NCI-H774 (cell line): ENCODE data around the gene PARD3.
A peak's percentile ranks its signal among the peaks of the same experiment; 100 is the strongest.

Source experiments
- DNase-seq: peaks from one replicate; lab custom pipeline; 2025; lab: John Stamatoyannopoulos, UW

The PARD3 gene

DNA sequence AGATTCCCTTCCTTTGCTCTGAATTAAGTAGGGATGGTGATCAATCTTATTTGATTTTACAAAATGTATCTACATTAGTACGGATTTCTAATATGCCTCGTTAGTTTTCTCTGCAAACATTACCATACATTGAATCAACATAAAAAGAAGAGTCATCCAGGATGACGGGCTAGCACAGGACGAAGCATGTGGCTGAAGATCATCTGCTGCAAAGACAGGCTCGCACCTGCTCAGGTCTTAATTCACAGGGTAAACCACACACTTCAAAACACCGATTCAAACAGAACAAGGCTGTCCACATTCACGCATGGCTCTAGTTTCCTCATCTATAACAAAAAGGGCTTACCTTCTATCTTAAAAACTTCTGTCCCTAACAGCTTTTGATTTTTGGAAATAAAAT, 323.0 kb downstream of the PARD3 start:
- DNase-seq: peak; percentile 40

DNA sequence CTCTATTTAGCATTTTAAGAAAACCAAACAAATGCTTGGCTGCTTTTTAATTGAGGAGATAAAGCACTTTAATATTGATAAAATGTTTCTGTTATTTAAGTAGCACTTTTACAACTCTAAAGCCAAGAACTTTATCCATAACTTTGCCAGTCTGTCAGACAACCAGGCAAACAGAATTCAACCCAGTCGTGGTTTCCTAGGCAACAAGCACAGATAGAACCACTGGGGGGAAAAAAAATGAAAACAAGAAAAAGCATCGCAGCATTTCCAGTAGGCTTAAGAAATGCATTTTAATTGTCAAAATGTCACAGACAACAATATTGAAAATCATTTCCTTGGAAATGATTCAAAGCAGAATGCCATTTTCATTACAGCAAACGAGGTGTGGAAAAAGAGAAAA, 323.4 kb downstream of the PARD3 start:
- no peak for DNase-seq

DNA sequence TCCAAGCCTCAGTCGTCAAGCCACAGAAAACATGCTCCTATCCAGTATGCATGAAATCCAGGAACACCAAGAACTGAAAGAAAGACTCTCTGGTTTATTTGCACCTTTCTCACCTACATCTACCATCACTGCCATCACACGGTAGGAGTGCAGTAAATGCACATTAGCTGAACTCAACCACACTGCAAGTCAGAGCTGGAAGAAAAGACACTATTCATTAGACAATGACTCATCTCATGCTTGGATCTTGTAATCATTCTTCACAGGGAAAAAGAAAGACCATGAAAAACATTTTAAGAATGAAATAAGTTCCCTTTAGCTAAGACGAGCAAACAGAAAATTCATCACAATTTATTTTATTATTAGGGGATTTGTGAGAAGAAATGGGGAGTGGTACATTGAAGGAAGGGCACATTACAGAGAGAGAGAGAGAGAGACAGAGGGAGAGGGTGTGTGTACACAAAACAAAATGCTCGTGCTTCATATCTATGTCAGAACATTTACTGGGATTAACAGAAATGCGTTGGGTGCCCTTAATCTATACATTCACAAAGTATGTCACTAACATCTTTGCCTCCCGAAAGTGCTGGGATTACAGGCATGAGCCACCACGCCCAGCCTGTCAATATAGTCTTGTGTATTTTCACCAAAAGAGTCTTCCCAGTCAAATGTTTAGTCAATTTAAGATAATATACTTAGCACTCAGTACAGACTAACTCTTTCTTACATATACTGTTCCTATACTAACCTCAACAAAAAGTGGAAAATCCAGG, 324.9 kb downstream of the PARD3 start:
- no peak for DNase-seq

DNA sequence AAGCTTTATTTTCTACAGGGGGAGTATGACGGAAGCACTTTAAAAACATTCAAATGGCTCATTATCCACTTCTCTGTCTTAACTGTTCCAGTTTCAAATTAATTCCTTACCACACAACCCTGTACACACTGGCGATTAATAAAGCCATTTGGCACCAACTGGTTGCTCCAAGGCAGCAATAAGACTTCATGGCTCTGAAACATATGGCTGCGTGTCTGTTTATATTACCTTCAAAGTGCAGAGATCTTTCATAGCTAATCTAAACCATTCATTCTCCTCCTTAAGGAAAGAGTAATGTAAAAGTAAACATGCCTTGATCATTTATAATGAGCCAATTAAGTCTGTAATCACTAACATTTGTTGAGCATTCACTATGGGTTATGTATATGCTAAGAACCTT, 325.7 kb downstream of the PARD3 start:
- no peak for DNase-seq

DNA sequence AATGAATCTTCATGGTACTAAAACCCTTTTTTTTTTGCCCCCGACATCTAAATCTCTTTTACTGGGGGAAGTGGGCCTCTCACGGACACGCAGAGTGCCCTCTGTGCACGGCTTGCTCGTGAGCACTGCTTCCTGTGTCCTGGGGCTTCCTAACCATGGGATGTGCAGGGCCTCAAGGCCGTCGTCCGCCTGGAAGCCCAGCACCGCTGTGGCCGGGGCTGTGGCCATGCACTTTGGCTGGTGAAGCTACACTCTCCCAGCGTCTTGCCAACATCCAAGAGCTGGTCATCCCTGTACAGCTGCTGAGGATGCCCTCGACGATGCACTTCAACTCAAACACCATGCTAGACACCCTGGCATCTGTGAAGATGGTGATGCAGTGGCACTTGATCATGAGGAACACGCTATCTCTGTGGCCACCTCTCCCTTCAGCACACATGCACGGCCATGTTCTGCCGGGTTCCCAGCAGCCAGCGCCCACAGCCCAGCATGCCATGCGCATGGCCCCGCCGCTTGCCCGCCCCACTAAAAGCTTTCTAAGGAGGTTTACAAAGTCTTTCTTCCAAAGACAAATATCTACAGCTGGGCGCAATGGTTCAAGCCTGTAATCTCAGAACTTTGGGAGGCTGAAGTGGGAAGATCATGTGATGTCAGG, 326.5 kb downstream of the PARD3 start:
- DNase-seq: no peak

DNA sequence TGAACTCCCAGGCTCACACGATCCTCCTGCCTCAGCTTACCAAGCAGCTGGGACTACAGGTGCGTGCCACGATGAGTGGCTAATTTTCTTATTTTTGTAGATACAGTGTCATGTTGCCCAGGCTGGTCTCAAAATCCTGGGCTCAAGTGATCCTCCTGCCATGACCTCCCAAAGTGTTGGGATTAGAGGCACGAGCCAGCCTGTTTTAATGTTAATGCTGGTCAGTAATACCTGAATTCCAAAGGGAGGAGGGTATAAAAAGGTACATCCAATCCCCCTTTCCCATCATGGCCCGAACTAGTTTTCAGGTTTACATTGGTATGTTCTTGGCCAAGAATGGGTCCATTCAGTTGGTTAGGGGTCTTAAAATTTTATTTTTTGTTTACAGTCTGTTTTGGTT, 329.1 kb downstream of the PARD3 start:
- DNase-seq: no peak

DNA sequence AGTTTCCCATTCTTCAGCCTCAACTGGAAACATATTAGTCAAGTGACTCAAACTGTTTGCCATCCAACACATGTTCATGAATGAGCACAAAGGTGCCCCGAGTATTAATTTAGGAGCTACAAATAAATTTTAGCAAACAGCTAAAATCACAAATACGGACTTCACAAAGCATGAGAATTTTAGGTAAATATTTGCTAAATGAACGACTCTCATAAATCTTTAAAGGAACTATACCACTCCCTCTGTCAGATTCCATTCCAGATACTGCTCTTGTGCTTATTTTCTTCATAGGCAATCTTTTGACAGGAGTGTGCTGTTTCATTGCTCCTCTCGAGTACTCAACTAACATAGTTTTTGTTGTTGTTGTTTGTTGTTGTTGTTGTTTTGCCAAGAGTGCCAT, 330.9 kb downstream of the PARD3 start:
- no peak for DNase-seq

DNA sequence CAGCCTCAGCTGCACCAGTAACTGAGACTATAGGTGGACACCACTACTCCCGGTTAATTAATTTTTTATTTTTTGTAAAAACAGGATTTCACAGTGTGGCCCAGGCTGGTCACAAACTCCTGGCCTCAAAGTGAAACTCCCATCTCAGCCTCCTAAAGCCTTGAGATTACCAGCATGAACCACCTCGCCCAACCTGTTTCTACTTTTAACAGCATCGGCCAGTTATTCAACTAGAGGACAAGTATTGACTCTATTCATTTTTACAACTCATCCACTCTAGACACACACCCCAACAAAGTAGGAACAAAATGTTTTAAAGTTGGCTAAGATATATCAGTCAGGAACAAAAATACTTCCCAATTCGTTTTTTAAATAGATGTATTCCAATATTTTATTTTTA, 334.8 kb downstream of the PARD3 start:
- DNase-seq: no peak

DNA sequence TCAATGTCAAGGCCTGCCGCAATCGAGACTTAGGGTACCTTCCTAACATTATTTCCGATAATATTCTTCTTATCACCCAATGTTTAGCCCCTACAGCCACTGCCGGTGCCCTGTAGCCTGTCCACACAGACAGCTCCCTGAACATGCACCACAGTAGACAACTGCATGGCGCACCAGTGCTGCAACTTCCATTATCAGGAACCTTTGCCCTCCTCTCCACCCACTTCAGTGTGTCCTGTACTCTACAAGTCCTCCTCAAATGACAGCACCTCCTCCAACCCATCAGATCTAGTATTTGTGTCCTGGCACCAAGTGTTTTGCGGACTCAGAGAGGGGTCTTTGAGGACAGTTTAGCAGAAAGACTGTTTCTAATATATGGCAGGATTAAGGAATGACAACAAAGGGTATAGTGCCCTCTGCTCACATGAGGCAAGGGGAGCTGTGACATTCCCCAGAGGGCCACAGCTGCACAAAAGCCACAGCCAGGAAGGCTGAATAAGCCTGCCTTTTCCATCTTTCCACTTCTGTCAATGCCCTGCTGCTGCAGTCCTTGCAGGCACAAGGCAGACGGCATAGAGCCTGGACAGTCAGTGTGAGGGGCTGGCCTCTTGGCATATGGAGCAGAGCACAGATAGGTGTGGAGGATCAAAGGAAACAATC, 335.4 kb downstream of the PARD3 start:
- DNase-seq: no peak

DNA sequence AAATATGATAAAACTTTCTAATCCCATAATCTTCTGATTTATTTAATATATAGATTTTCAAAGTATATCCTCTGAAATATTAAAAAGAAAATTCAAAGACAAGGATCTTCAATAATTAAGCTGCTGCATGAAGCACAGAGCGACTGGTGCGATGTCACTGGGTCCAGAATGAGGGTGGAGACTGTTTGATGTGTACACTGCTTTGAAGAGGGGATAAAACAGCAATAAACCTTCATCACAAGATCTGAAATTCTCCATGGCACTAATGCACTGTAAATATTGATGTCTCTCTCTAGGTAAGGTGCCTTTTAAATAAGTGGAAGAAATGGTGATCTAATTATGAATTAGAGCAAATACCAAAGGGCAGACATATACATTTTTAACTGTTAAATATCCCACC, 337.8 kb downstream of the PARD3 start:
- no peak for DNase-seq

DNA sequence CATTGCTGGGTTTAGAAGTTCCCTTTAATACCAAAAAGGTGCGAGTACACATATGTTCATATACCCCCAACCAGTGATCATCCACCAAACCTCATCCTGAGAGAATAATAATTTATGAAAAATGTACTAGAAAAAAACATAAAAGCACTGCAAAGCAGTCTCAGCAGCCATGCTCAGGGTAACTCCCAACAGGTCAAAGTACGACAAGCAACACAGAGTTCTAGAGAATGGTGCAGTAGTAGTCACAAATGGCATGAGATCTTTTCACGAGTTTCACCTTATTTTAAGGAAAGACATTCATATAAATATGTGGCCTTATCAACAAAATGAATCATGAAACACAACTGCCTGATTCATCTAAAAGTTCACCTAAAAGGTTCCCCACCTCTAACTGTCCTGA, 338.5 kb downstream of the PARD3 start:
- DNase-seq: no peak

DNA sequence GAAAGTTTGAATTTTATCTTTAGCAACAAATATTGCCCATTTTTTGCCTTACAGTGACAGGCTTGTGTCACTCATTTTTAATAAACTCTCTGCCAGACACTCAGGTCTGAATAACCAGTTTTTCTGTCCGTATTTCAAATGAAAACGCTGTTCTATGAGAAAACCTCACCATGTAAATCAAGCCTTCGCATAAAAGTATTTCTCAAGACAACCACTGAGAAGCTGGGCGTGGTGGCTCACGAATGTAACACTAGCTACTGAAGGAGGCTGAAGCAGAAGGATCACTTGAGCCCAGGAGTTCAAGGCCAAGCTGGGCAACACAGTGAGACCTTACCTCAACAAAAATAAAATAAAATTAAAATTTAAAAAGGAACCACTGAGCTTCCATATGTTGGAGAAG, 339.3 kb downstream of the PARD3 start:
- no peak for DNase-seq

DNA sequence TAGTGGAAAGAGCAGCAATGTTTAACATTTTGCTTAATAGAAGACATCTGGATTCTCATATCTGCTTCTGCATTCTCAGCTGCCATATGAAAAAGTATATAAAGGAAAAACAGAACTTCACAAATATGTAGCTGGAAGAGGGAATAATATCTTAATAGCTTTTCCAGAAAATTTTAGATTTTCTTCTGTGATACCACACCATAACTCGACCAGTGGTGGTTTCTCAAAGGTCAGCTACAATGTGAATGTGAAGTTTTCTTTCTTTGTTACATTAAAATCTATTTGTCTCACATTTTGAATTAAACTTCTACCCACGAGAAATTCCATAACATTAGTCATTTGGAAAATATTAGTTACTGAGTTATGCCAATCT, 339.8 kb downstream of the PARD3 start:
- DNase-seq: no peak

DNA sequence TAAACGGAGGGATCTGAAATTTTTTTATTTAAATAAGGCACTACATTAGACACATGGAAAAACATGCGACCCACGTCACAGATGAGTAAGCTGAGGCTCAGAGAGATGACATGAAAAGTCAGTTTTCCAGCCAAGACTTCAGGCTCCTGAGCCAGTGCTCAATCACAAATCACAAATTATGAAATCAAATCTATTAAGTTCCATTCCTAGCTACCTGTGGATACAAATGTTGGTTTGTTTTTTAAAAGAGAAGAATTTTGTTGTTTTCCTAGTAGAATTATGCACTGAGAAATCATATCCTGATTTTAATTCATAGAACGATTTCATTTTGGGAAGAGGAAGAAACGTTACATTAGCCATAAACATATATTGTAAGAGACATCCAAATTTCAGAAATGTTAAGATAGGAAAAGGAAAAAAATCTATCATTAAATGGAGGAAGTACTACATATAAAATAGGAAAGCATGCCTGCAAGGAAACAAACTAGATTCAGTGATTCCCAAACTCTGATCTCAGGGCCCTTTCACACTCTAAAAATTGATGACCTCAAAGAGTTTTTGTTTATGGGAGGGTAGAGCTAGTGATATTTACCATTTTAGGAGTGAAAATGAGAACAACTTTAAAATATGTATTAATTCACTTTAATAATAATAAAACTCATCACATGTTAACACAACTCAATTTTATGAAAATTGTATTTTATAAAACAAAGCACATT, 340.4 kb downstream of the PARD3 start:
- no peak for DNase-seq

DNA sequence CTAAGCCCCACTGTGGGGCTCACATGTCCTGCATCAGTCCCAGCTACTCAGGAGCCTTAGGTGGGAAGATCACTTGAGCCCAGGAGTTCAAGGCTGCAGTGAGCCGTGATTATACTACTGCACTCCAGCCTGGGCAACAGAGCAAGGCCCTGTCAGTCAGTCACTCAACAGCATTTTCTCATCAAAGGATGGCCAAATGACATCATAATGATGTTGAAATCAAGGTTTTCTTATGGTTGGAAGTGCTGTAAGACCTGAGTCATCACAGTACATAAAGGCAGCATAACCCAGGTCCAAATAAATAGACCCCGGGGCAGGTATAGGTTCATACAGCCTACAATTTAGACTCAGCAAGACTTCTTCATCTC, 341.1 kb downstream of the PARD3 start:
- no peak for DNase-seq

DNA sequence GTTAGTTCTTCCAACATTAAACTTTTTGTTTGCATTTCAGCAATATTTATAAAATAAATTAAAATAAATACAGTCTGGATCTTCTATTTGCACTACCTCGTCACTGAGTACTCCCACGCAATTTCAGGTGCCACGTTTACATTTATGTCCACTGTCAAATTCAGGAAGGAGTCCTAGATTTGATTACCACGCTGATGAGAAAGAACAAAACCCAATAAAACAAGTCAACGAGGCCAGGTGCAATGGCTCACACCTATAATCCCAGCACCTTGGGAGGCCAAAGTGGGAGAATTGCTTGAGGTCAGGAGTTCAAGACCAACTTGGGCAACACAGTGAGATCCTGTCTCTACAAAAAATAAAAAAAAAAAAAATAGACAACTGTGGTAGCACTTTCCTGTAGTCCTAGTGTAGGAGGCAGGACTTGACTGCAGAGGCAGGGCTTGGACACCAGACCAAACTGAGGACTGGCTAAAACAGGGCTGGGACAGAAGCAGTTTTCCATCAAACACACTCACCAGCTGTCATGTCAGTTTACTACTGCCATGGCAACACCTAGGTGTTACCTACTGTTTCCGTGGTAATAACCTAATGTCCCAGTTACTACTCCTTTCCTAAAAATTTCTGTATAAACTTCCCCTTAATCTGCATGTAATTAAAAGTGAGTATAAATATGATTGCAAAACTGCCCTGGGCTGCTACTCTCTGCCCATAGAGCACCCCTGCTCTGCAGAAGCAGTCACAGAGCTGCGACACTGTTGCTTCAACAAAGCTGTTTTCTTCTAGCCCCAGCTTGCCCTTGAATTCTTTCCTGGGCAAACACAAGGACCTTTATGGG, 341.7 kb downstream of the PARD3 start:
- no peak for DNase-seq

DNA sequence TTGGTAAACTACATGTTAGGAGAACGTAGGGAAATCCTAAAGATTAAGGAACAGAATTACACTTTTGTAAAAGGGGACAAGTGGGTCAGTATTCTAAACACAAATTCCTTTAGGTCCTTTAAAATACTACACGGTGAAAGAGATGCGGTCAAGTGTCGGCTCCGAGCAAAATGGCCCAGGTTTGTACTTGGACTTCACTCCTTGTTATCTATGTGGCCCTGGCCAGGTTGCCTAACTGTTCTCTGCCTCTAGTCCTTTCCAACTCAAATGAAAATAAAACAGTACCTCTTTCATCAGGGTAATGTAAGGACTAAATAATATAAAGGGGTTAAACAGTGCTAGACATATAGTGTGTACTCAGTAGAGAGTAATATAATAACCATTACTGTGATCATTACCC, 344.8 kb downstream of the PARD3 start:
- no peak for DNase-seq

DNA sequence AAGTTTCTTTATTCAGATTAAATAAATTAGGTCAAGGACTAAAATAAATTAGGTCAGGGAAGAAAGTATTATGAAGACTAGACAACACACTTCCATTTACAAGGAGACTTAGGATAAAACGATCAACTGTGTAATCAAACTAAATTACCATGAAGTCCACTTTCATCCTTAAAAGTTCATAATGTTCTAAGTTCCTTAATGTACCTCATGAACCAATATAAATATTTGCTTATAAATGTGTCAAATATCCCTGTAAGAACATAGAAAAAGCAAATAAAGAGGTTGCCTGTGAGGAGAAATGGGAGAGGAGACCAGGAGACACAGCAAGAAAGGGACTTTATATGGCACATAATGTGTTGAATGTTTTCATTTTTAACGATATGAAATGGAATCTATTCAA, 345.6 kb downstream of the PARD3 start:
- no peak for DNase-seq

DNA sequence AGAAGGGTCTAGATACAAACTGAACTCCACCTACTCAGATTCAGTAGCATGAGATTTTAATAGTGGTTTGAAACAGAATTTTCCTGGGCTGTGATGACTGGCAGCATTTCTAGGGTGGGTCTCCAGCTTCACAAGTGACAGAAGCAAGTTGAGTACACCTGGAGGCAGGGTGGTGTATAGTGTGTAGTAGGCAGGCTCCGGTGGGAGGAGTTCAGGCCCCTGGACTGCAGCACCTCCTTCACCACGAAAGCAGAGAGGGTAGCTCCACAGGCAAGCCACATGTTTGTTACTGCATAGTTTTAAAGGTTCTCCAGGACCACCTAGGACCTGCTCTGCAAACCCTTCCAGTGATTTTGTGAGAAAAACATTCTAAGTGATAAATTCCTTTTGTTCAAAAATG, 347.2 kb downstream of the PARD3 start:
- DNase-seq: no peak

DNA sequence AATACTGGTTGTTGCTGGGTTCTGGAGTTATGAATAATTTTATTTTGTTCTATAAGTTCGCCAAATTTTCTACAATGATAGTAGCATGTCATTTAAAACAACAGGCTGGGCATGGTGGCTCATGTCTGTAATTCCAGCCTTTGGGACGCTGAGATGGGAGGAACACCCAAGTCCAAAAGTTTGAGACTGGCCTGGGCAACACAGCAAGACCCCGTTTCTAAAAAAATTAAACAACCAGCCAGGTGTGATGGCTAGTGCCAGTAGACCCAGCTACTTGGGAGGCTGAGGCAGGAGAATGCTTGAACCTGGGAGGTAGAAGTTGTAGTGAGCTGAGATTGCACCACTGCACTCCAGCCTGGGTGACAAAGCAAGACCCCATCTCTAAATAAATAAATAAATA, 347.7 kb downstream of the PARD3 start:
- DNase-seq: no peak

DNA sequence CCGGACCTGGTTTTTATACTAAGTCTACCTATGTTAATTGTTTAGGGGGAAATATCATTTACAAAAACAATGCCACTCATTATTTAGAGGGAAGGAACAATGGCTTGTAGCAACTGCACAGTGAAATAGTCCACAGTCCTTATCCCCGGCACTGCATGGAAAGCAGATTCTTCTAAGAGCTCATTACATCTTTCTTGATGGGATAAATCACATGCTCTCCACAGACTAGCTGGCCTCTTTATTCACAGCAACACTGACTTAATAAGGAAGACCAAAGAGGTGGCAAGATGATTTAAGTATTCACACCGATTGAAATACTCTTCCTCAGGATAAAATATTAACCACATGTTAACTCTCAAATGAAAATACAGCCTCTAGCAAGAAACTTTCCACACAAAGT, 349.4 kb downstream of the PARD3 start:
- no peak for DNase-seq

DNA sequence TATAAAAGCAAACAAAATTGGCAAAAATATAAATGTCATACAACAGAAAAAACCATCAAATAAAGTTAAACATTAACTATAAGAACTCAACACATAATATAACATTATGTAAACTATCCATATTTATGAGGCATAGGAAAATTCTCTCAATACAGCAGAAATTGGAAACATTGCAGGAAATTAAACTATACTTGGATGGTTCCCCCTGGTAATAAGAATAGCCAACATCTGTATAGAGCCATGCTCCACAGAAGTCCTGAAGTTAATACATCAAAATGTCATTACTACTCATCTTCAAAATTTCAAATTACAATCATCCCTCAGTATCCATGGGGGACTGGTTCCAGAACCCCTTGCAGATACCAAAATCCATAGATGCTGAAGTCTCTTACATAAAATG, 350.5 kb downstream of the PARD3 start:
- no peak for DNase-seq
